HCT116 (cell line): ENCODE results near the gene C9orf50.

Experiments used
- CEBPB ChIP-seq: IDR thresholded peaks from 2 replicates; pipeline ENCODE4 v1.6.1; 2012; ENCODE audit warnings: low read depth
- CTCF ChIP-seq, 3 experiments: fragments of 200-600 bp in 1 of 3; sonication (generic) in 1 of 3; IDR thresholded peaks in 2 of 3; conservative IDR thresholded peaks in 1 of 3; 2 replicates each; pipeline ENCODE4 v1.5.1; 2012 to 2017; ENCODE audit warnings: low read depth in 2 of 3, low read length in 2 of 3, antibody characterized with exemption in 1 of 3, borderline replicate concordance in 1 of 3, control low read depth in 1 of 3, mild to moderate bottlenecking in 1 of 3, mixed read lengths in 1 of 3, mixed run types in 1 of 3, moderate library complexity in 1 of 3; ENCODE audit not compliant: insufficient read depth in 1 of 3
- ELF1 ChIP-seq: IDR thresholded peaks from 2 replicates; pipeline ENCODE4 v1.6.1; 2012; ENCODE audit warnings: low read depth, borderline replicate concordance
- POLR2A ChIP-seq: IDR thresholded peaks from 2 replicates; pipeline ENCODE4 v1.7.0; 2011; ENCODE audit warnings: borderline replicate concordance; ENCODE audit not compliant: insufficient read depth, insufficient read length; ENCODE audit errors: extremely low read depth
- POLR2AphosphoS5 ChIP-seq: IDR thresholded peaks from 2 replicates; pipeline ENCODE4 v1.6.1; 2011; ENCODE audit warnings: mild to moderate bottlenecking, low read depth, low read length, moderate library complexity
- REST ChIP-seq: IDR thresholded peaks from 2 replicates; pipeline ENCODE4 v1.6.1; 2012; ENCODE audit warnings: low read depth
- YY1 ChIP-seq: IDR thresholded peaks from 2 replicates; pipeline ENCODE4 v1.6.1; 2011; ENCODE audit warnings: low read length, low read depth, moderate library complexity, mild to moderate bottlenecking; ENCODE audit not compliant: insufficient replicate concordance; ENCODE audit errors: extremely low read depth

GRCh38 chr9:129582855-129583254, 38.0 kb downstream of the C9orf50 start:
- no peak for TF ChIP-seq YY1
- no peak for TF ChIP-seq CTCF (IDR thresholded peaks at IDR 0.05 in 2 of 3, conservative IDR thresholded peaks at IDR 0.05 in 1 of 3; ENCODE audit: borderline replicate concordance in 1 of 3, insufficient read depth in 1 of 3, low read depth in 2 of 3, low read length in 2 of 3)
- TF ChIP-seq POLR2A: no peak
- TF ChIP-seq REST: no peak
- TF ChIP-seq POLR2AphosphoS5: no peak
- no peak for TF ChIP-seq CEBPB
- TF ChIP-seq ELF1: no peak
